ENCODE data around the gene MORN3.

- no peak for TF ChIP-seq ZNF70 (CRISPR knock-in tag; IDR thresholded peaks at IDR 0.05)
- no peak for TF ChIP-seq ZFP30 (CRISPR knock-in tag; IDR thresholded peaks at IDR 0.05)
- no peak for TF ChIP-seq PATZ1 (CRISPR knock-in tag; IDR thresholded peaks at IDR 0.05; ENCODE audit: borderline replicate concordance)
Measured at GRCh38 chr12:121653999-121654398, 15.5 kb downstream of the MORN3 start.
